Loucy (cell line): ENCODE results near the gene APOL2.

ENCODE experiments used
- H2AFZ ChIP-seq: fragments of 200-600 bp; sonication (generic); 2 replicates; pipeline ENCODE4 v1.6.0; 2016; ENCODE audit warnings: antibody characterized with exemption, mild to moderate bottlenecking, low read length, moderate library complexity
- H3F3A ChIP-seq: fragments of 200-600 bp; 2 replicates; pipeline ENCODE4 v1.6.0; 2016; ENCODE audit warnings: antibody characterized with exemption, low read depth, mild to moderate bottlenecking
- H3K27me3 ChIP-seq: fragments of 200-600 bp; sonication (generic); 2 replicates; pipeline ENCODE4 v1.6.1; 2014; ENCODE audit warnings: low read length, mild to moderate bottlenecking; ENCODE audit not compliant: insufficient read depth, poor library complexity, severe bottlenecking
- H3K36me3 ChIP-seq: fragments of 200-600 bp; sonication (generic); 2 replicates; pipeline ENCODE4 v1.6.1; 2016; ENCODE audit warnings: low read length; ENCODE audit not compliant: insufficient read depth
- H3K4me1 ChIP-seq: fragments of 200-600 bp; sonication (generic); 2 replicates; pipeline ENCODE4 v1.5.1; 2014; ENCODE audit warnings: low read length, mild to moderate bottlenecking; ENCODE audit not compliant: insufficient read depth, poor library complexity, severe bottlenecking
- H3K4me2 ChIP-seq: fragments of 200-600 bp; sonication (generic); 2 replicates; pipeline ENCODE4 v1.6.0; 2014; ENCODE audit warnings: antibody characterized with exemption, low read length, low read depth, mild to moderate bottlenecking; ENCODE audit not compliant: poor library complexity, severe bottlenecking
- H3K4me3 ChIP-seq: fragments of 200-600 bp; sonication (generic); 2 replicates; pipeline ENCODE4 v1.5.1; 2014; ENCODE audit warnings: low read length, mild to moderate bottlenecking, mixed read lengths; ENCODE audit not compliant: poor library complexity, severe bottlenecking
- H3K79me2 ChIP-seq: fragments of 200-600 bp; sonication (generic); 2 replicates; pipeline ENCODE4 v1.6.1; 2014; ENCODE audit warnings: low read length; ENCODE audit not compliant: insufficient read depth
- H3K9ac ChIP-seq: fragments of 200-600 bp; sonication (generic); 2 replicates; pipeline ENCODE4 v1.6.0; 2014; ENCODE audit warnings: mild to moderate bottlenecking, low read depth, low read length, moderate library complexity; ENCODE audit not compliant: poor library complexity, severe bottlenecking
- H3K9me2 ChIP-seq: fragments of 200-600 bp; sonication (generic); replicated peaks from 2 replicates; pipeline ENCODE4 v1.6.1; 2016; ENCODE audit warnings: low read depth, low read length, mixed read lengths
- H3K9me3 ChIP-seq: fragments of 200-600 bp; sonication (generic); 2 replicates; pipeline ENCODE4 v1.6.1; 2014; ENCODE audit warnings: mild to moderate bottlenecking, antibody characterized with exemption, low read length, low read depth; ENCODE audit not compliant: insufficient read depth
- H4K20me1 ChIP-seq: fragments of 200-600 bp; sonication (generic); 2 replicates; pipeline ENCODE4 v1.6.0; 2014; ENCODE audit warnings: antibody characterized with exemption, low read length, mild to moderate bottlenecking; ENCODE audit not compliant: insufficient read depth, poor library complexity, severe bottlenecking
- CTCF ChIP-seq: fragments of 200-600 bp; sonication (generic); conservative IDR thresholded peaks from 2 replicates; pipeline ENCODE4 v1.5.1; 2014; ENCODE audit warnings: mild to moderate bottlenecking, antibody characterized with exemption, low read length
- EZH2phosphoT487 ChIP-seq: fragments of 200-600 bp; IDR thresholded peaks from 2 replicates; pipeline ENCODE4 v1.6.1; 2018; ENCODE audit warnings: antibody characterized with exemption, mild to moderate bottlenecking, moderate library complexity, borderline replicate concordance

Gene APOL2

GRCh38 chr22:36284171-36284571, 44.8 kb upstream of the APOL2 start:
- Histone ChIP-seq H3K79me2 (no peaks in the 10 kb centered on the region), H3K9ac (no peak overlapping the region), H3K9me2 (no peaks in the 10 kb centered on the region), H3K4me1 (no peaks in the 10 kb centered on the region), H3K36me3 (peaks cover 81% of the 10 kb centered on the region), H2AFZ (no peak overlapping the region), H3K27me3 (no peaks in the 10 kb centered on the region), H3F3A (peaks cover 4% of the 10 kb centered on the region; the same call in 1 of the 2 replicates), H4K20me1 (peaks cover 2% of the 10 kb centered on the region), H3K9me3 (no peaks in the 10 kb centered on the region), H3K4me2 (no peak overlapping the region), H3K4me3 (no peak overlapping the region)
- TF ChIP-seq CTCF (no peak), EZH2phosphoT487 (no peak)

GRCh38 chr22:36282328-36282831, 43.1 kb upstream of the APOL2 start:
- H3K9me2 ChIP-seq, result no peaks in the 10 kb centered on the region
- H3K36me3 ChIP-seq, result peaks cover 65% of the 10 kb centered on the region
- TF ChIP-seq CTCF, result no peak
- TF ChIP-seq EZH2phosphoT487, result no peak
- no peak overlapping the region for H2AFZ ChIP-seq
- H3K4me3 ChIP-seq, result no peak overlapping the region
- no peak overlapping the region for H3K4me2 ChIP-seq
- H3K79me2 ChIP-seq, result no peaks in the 10 kb centered on the region
- H3K4me1 ChIP-seq, result no peaks in the 10 kb centered on the region
- no peaks in the 10 kb centered on the region for H3K9me3 ChIP-seq
- H3K9ac ChIP-seq, result no peak overlapping the region
- H4K20me1 ChIP-seq, result peaks cover 2% of the 10 kb centered on the region
- no peaks in the 10 kb centered on the region for H3K27me3 ChIP-seq
- peaks cover 4% of the 10 kb centered on the region; the same call in 1 of the 2 replicates for H3F3A ChIP-seq

- no peak overlapping the region for H3K4me3 ChIP-seq
- no peak overlapping the region for H3K4me2 ChIP-seq
- no peak overlapping the region for H3K9ac ChIP-seq
- H2AFZ ChIP-seq, result no peak overlapping the region
- H3K9me3 ChIP-seq, result no peaks in the 10 kb centered on the region
- peaks cover 4% of the 10 kb centered on the region; the same call in 1 of the 2 replicates for H3F3A ChIP-seq
- no peaks in the 10 kb centered on the region for H3K27me3 ChIP-seq
- no peaks in the 10 kb centered on the region for H3K79me2 ChIP-seq
- no peaks in the 10 kb centered on the region for H3K4me1 ChIP-seq
- no peak for TF ChIP-seq CTCF
- TF ChIP-seq EZH2phosphoT487, result no peak
- peaks cover 2% of the 10 kb centered on the region for H4K20me1 ChIP-seq
- no peaks in the 10 kb centered on the region for H3K9me2 ChIP-seq
- peaks cover 59% of the 10 kb centered on the region for H3K36me3 ChIP-seq
Observed at GRCh38 chr22:36281781-36282327, 42.5 kb upstream of the APOL2 start.
